Peyer's patch (tissue), 4 donors: Measurements from ENCODE around the gene BRF1. TPM values are rescaled to one million over a fixed set of nuclear protein-coding genes. Genes with fewer than 3 reads are reported as not detected.

ENCODE experiments used
- DNase-seq, 3 donors: peaks; one replicate each; pipeline ENCODE4 v3.0.0-alpha.2; 2017 to 2019
- H3K27ac ChIP-seq, 4 donors: fragments of 200-600 bp; sonication (generic); one replicate each; pipeline ENCODE4 v1.5.1; 2016 to 2019
- H3K27me3 ChIP-seq, 2 donors: fragments of 200-600 bp; sonication (generic); one replicate each; pipeline ENCODE4 v1.5.1; 2019
- H3K36me3 ChIP-seq, 3 donors: fragments of 200-600 bp; sonication (generic); one replicate each; pipeline ENCODE4 v1.5.1; 2016 to 2019
- H3K4me1 ChIP-seq, 4 donors: fragments of 200-600 bp; sonication (generic); one replicate each; pipeline ENCODE4 v1.5.1; 2016 to 2019
- H3K4me3 ChIP-seq, 4 donors: fragments of 200-600 bp; sonication (generic); 1 replicate in 3 of 4; 2 replicates in 1 of 4; pipeline ENCODE4 v1.5.1; 2016 to 2019; ENCODE audit warnings: mild to moderate bottlenecking in 1 of 4
- H3K9me3 ChIP-seq, 4 donors: fragments of 200-600 bp; sonication (generic); one replicate each; pipeline ENCODE4 v1.5.1; 2016 to 2019; ENCODE audit warnings: mild to moderate bottlenecking in 1 of 4
- POLR2A ChIP-seq, 2 donors: fragments of 450-650 bp; IDR thresholded peaks; one replicate each; pipeline ENCODE4 v1.5.1; 2017; ENCODE audit warnings: antibody characterized with exemption in 2 of 2, mild to moderate bottlenecking in 2 of 2, moderate library complexity in 2 of 2
- total RNA-seq, 4 donors: library from RNA; depleted of rRNA; stranded (reverse); fragments of >200 nt; gene quantifications; one replicate each; pipeline ENCODE4 v1.1.0, GENCODE V29; 2016
- TF ChIP-seq, protein P1 (sequence below), 6 experiments: fragments of 450-650 bp in 4 of 6; fragments of 200-600 bp in 2 of 6; sonication (generic) in 1 of 6; IDR thresholded peaks; one replicate each; pipeline ENCODE4 v1.5.1; 2017 to 2019; ENCODE audit warnings: antibody characterized with exemption in 6 of 6, mild to moderate bottlenecking in 3 of 6, moderate library complexity in 1 of 6

Gene BRF1
- total RNA-seq, 4 donors from 2014 or later = 40.8 to 112 (median 90.3) TPM

DNA sequence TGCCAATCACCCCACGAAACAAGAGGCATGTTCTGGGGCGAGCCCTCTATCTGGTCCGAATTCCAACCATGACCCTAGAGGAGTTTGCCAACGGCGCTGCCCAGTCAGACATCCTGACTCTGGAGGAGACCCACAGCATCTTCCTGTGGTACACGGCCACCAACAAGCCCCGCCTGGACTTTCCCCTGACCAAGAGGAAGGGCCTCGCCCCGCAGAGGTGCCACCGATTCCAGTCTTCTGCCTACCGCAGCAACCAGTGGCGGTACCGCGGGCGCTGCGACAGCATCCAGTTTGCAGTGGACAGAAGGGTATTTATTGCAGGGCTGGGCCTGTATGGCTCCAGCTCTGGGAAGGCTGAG is 50.8 kb downstream of the BRF1 start:
- H3K4me3 ChIP-seq = no peak overlapping the region
- H3K27me3 ChIP-seq = no peaks in the 10 kb centered on the region
- H3K36me3 ChIP-seq = peaks cover 0 to 29% (median 0%) of the 10 kb centered on the region in 3 donors
- no peak for DNase-seq
- H3K4me1 ChIP-seq = peaks cover 5 to 22% (median 10%) of the 10 kb centered on the region in 4 donors
- H3K9me3 ChIP-seq = no peaks in the 10 kb centered on the region
- no peak overlapping the region for H3K27ac ChIP-seq
- no peak for TF ChIP-seq POLR2A (IDR thresholded peaks at IDR 0.05)
- TF ChIP-seq, protein P1, sequence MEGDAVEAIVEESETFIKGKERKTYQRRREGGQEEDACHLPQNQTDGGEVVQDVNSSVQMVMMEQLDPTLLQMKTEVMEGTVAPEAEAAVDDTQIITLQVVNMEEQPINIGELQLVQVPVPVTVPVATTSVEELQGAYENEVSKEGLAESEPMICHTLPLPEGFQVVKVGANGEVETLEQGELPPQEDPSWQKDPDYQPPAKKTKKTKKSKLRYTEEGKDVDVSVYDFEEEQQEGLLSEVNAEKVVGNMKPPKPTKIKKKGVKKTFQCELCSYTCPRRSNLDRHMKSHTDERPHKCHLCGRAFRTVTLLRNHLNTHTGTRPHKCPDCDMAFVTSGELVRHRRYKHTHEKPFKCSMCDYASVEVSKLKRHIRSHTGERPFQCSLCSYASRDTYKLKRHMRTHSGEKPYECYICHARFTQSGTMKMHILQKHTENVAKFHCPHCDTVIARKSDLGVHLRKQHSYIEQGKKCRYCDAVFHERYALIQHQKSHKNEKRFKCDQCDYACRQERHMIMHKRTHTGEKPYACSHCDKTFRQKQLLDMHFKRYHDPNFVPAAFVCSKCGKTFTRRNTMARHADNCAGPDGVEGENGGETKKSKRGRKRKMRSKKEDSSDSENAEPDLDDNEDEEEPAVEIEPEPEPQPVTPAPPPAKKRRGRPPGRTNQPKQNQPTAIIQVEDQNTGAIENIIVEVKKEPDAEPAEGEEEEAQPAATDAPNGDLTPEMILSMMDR (IDR thresholded peaks at IDR 0.05) = no peak

DNA sequence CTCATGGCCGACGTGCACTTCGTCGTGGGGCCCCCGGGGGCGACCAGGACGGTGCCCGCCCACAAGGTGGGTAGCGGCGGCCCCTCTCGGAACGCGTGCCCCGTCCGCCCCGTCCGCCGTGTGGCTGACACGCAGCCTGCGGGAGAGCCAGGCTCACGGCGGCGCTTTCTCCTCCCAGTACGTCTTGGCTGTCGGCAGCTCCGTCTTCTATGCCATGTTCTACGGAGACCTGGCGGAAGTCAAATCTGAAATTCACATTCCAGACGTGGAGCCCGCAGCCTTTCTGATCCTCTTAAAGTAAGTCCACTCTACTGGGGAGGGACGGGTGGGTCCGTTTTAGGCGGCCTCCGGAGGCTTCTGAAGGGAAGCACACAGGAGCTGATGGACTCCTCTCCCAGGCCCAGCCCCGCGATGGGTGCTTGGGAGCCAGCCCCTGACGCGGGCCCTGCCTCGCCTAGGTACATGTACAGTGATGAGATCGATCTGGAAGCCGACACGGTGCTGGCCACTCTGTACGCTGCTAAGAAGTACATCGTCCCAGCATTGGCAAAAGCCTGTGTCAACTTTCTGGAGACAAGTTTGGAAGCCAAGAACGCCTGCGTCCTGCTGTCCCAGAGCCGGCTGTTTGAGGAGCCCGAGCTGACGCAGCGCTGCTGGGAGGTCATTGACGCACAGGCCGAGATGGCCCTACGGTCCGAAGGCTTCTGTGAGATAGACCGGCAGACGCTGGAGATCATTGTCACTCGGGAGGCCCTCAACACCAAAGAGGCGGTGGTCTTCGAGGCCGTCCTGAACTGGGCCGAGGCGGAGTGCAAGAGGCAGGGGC is 51.4 kb downstream of the BRF1 start:
- no peak for TF ChIP-seq POLR2A (IDR thresholded peaks at IDR 0.05)
- TF ChIP-seq, protein P1 (IDR thresholded peaks at IDR 0.05) = no peak
- no peak for DNase-seq
- Histone ChIP-seq H3K36me3 (peaks cover 0 to 29% (median 0%) of the 10 kb centered on the region in 3 donors), H3K27ac (peak overlapping the region; percentile 87 to 99 (median 92)), H3K9me3 (no peaks in the 10 kb centered on the region), H3K27me3 (no peaks in the 10 kb centered on the region), H3K4me3 (peak overlapping the region; percentile 51 to 89 (median 65)), H3K4me1 (peaks cover 5 to 22% (median 10%) of the 10 kb centered on the region in 4 donors)

DNA sequence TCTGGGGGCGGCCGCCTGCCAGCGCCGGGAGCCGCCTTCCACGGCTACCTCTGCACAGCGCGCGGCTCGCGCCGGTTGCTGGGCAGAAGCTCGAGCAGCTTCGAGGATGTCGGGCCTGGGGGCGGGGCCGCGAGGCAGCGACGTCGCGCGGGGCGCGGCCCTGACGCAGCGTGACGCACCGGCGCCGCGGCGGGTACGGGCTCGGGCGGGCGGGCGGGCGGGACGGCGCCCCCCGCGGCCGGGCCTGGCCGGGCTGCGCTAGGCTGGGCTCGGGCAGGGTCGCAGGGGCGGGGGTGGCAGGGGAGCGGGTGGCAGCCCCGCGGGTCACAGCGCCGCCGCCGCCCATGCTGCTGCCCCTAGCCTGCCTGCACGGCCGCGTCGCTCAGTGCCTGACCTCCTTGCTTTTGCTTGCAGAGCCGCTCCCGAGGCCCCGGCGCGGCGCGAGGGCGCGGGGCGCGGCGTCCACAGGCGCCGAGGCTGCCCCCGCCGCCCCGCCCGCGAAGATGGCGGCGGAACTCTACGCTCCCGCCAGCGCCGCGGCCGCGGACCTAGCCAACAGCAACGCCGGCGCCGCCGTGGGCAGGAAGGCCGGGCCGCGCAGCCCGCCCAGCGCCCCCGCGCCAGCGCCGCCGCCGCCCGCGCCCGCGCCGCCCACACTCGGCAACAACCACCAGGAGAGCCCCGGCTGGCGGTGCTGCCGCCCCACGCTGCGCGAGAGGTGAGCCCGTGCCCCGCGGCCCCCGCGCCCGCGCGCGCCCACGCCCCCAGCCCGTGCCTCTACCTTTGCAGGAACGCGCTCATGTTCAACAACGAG is 52.2 kb downstream of the BRF1 start, which contains the start of gene BTBD6:
Gene BTBD6, plus strand, starts transcription at position 166 of the 814 bp plus-strand sequence. Its CDS starts 179 bp downstream, at position 345.
- Histone ChIP-seq H3K27ac (peak within 1 kb of the TSS; percentile 87 to 99 (median 92)), H3K36me3 (peaks cover 0 to 29% (median 0%) of the 10 kb centered on the region in 3 donors), H3K4me3 (peak within 1 kb of the TSS; percentile 51 to 89 (median 65)), H3K9me3 (no peaks in the 10 kb centered on the region), H3K4me1 (peaks cover 5 to 22% (median 10%) of the 10 kb centered on the region in 4 donors), H3K27me3 (no peaks in the 10 kb centered on the region)
- peak; percentile 87 to 95 (median 93) for DNase-seq
- TF ChIP-seq, protein P1 (IDR thresholded peaks at IDR 0.05) = peak in 3 of 6 experiments; percentile 14 to 22 (median 18)
- peak; percentile 20 to 81 for TF ChIP-seq POLR2A (IDR thresholded peaks at IDR 0.05)

DNA sequence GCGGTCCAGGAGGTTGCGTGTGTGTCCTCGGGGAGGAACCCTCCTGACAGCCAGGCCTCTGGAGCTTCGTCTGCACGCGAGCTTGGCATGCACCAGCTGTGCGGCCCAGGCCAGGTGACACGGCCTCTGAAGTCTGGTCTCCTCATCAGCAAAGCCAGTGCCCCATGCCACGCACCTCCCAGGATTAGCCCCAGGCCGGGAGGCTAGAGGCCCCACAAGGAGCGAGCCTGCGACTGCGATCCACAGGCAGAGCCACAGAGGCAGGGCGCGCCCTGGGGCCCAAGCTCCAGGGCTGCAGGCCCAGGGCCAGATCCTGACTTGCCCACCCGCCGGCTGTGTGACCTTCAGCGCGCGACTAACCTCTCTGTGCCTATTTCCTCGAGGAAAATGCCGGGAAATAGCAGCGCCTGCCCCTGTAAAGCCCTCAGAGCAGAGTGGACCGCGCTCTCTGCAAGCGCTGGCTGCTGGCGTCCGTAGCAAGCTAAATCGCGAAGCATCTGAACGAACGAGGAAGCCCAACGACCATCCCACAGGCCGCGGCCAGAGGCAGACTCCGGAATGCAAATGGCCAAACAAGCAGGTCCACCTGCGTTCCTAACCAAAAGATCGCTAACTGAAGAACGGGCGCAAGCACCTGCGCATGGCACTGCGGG is 53.0 kb downstream of the BRF1 start:
- no peak for DNase-seq
- peaks cover 0 to 29% (median 0%) of the 10 kb centered on the region in 3 donors for H3K36me3 ChIP-seq
- H3K27ac ChIP-seq = peak overlapping the region; percentile 87 to 99 (median 92)
- H3K27me3 ChIP-seq = no peaks in the 10 kb centered on the region
- no peak for TF ChIP-seq POLR2A (IDR thresholded peaks at IDR 0.05)
- TF ChIP-seq, protein P1 (IDR thresholded peaks at IDR 0.05) = no peak
- H3K4me3 ChIP-seq = peak overlapping the region; percentile 51 to 89 (median 65)
- H3K9me3 ChIP-seq = no peaks in the 10 kb centered on the region
- H3K4me1 ChIP-seq = peaks cover 5 to 22% (median 10%) of the 10 kb centered on the region in 4 donors

DNA sequence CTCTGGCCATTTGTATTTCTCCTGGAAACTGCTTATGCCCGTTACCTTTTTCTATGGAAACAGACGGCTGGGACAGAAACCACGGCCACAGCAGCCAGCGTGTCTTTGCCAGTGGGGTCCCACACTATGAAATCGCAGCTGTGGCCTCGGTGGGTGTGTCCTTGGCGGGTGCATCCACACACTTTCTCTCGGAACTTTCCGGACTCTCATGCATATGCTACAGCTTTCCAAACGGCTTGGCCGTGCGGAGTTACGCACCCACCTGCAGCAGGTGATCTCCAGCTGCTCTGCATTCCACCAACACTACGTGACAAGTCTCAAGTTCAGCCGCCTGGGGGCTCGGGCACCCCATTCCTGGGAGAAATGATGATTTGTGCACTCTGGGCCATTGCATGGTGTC is 53.8 kb downstream of the BRF1 start:
- TF ChIP-seq, protein P1 (IDR thresholded peaks at IDR 0.05) = no peak
- no peak for TF ChIP-seq POLR2A (IDR thresholded peaks at IDR 0.05)
- DNase-seq = no peak
- H3K27me3 ChIP-seq = no peaks in the 10 kb centered on the region
- no peaks in the 10 kb centered on the region for H3K9me3 ChIP-seq
- H3K36me3 ChIP-seq = peaks cover 0 to 22% (median 0%) of the 10 kb centered on the region in 3 donors
- peaks cover 5 to 22% (median 10%) of the 10 kb centered on the region in 4 donors for H3K4me1 ChIP-seq
- no peak overlapping the region for H3K27ac ChIP-seq
- H3K4me3 ChIP-seq = no peak overlapping the region
